ENCODE data around the gene PIP4K2A.
"Not testable (repeated sequence)": the region's sequence is repeated elsewhere in the genome, so short reads cannot be mapped to it uniquely, and the experiment has no call there.

PIP4K2A gene

GRCh38 chr10:22505911-22506685 lies 208.3 kb downstream of the PIP4K2A start:
- no peak for DNase-seq (ENCODE audit: low read depth)
- TF ChIP-seq CTCF (IDR thresholded peaks at IDR 0.05; ENCODE audit: low read depth, low read length, missing control alignments): no peak
- no peak overlapping the region for H3K4me3 ChIP-seq (ENCODE audit: low read depth, low read length)

GRCh38 chr10:22504766-22505165 lies 209.6 kb downstream of the PIP4K2A start:
- DNase-seq (ENCODE audit: low read depth): no peak
- TF ChIP-seq CTCF (IDR thresholded peaks at IDR 0.05; ENCODE audit: low read depth, low read length, missing control alignments): no peak
- no peak overlapping the region for H3K4me3 ChIP-seq (ENCODE audit: low read depth, low read length)

GRCh38 chr10:22503315-22504088 lies 210.9 kb downstream of the PIP4K2A start:
- H3K4me3 ChIP-seq (ENCODE audit: low read depth, low read length): no peak overlapping the region
- DNase-seq (ENCODE audit: low read depth): no peak
- TF ChIP-seq CTCF (IDR thresholded peaks at IDR 0.05; ENCODE audit: low read depth, low read length, missing control alignments): no peak

- TF ChIP-seq CTCF (IDR thresholded peaks at IDR 0.05; ENCODE audit: low read depth, low read length, missing control alignments): no peak
- no peak for DNase-seq (ENCODE audit: low read depth)
- no peak overlapping the region for H3K4me3 ChIP-seq (ENCODE audit: low read depth, low read length)
Observed at GRCh38 chr10:22501863-22502262, 212.5 kb downstream of the PIP4K2A start.

GRCh38 chr10:22501413-22501812 lies 213.0 kb downstream of the PIP4K2A start:
- TF ChIP-seq CTCF (IDR thresholded peaks at IDR 0.05; ENCODE audit: low read depth, low read length, missing control alignments): no peak
- DNase-seq (ENCODE audit: low read depth): no peak
- no peak overlapping the region for H3K4me3 ChIP-seq (ENCODE audit: low read depth, low read length)

GRCh38 chr10:22500656-22501340 lies 213.6 kb downstream of the PIP4K2A start:
- DNase-seq (ENCODE audit: low read depth): no peak
- no peak overlapping the region for H3K4me3 ChIP-seq (ENCODE audit: low read depth, low read length)
- no peak for TF ChIP-seq CTCF (IDR thresholded peaks at IDR 0.05; ENCODE audit: low read depth, low read length, missing control alignments)

GRCh38 chr10:22499973-22500372 lies 214.4 kb downstream of the PIP4K2A start:
- H3K4me3 ChIP-seq (ENCODE audit: low read depth, low read length); DNase-seq (ENCODE audit: low read depth): not testable (repeated sequence)

Measured in GM12864 (cell line).